HG02763 (cell line): Measurements from ENCODE around the gene MSI2.

Source experiments
- ATAC-seq: cut with Tn5 transposase; IDR thresholded peaks from one replicate; pipeline ENCODE4 v1.9.1; 2021; ENCODE audit warnings: mild to moderate bottlenecking, moderate library complexity; ENCODE audit not compliant: unreplicated experiment

Gene MSI2

DNA sequence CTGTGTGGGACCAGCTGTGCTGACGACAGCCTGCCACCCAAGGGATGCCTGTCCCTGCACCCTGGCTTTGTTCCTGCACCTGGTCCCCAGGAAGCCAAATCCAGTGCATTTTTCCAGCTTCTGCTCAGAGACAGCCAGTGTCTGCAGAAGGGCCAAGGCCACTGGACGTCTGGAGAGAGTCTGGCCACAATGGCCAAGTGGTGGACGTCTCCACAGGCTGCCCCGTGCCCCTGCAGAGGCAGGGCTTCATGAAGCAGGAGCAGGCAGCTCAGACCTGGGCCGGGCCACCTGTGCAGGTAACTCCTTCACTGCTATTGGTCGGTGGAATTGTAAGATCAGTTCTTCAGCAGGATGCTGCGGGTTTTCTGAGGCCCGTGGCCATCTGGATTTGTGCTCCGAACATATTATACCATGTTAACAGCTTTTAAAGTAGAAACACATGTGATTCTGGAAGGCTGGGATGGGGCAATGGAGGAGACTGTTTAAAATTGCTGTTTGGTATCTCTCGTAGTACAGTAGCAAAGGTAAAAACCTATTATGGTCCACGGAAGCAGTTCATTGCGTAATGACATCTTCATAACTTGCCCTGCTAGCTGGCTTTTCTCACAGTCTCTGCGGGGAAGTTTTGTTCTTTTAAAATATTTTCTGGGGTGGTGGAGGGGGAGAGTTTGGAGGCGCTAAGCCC lies 303.5 kb downstream of the MSI2 start:
- no peak for ATAC-seq

- ATAC-seq: no peak
These were observed 304.0 kb downstream of the MSI2 start for GRCh38 chr17:57560319-57560705.

DNA sequence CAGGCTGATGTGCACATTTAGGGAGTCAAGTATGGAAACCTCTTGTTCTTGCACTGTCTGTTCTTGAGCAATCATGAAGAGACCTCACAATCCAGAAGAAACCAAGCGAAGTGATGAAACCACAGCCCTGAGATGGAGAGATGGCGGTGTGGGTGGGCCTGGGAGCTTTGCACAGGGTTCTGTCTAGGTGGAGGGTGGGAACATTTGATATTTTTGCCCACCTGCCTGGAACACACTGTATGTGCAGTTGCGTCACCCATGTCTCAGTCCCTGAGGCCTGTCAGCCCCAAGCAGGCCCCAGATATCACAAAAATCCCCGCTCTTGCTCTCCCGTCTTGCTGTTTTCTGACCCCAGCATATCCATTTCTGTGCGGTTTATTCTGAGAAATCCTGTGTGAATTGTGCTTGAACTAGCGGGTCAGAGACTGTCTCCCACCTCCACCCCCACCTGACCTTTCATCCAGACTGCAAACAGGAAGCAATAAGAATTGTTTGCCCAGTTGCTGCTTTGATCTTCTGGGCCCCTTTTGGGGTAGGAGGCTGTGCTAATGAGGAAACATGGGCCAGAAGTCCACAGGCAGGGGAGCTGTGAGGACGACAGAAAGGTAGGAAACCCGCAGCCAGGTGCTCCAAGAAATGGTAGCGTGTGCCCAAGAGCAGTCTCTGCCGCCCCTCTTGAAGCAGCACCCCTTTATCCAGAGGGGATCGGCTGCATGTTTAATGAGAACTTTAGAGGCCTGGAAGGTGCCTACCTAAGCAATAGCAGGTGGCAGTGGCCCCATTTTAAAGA lies 304.9 kb downstream of the MSI2 start:
- no peak for ATAC-seq

DNA sequence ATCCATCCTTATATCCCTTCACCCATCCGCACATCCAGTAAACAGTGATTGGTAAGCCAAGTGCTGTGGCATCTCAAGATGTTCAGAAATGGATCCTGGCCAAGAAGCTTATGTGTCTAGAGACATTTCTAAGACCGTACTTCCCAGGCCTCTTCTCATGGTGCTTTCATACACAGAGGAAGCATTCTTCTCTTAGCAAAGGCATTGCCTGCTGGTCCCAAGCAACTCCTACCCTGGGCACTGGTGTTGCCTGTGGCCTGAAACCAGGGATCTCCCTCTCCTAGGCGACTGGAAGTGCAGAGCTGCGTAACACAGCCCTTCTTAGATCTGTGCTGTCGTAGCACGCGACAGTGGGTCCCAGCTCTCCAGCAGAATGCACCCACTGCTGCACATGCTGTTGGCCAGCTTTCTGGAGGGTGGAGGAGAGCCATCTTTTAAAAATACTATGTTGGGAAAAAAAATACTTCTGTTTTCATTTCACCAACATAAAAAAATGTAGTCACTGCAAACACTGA lies 305.9 kb downstream of the MSI2 start:
- no peak for ATAC-seq

DNA sequence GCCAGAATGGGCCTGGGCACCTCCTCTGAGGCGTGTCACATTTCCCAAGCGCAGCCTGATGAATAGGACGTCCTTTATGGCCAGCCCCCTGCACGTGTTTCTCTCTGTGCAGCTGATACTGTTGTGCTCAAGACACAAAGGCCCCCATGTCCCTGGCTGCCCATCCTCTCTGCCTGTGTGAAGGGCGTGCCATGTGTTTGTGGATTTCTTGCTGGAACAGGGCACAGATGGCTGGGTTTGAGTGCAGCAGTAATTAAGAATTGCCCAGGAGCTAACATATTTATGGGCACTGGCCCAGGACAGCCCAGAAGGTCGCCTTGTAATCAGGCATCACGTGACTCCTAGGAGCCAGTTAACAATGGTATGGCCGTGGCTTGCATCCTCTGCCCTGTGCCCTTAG lies 307.6 kb downstream of the MSI2 start:
- ATAC-seq: no peak

GRCh38 chr17:57565176-57565575 lies 308.9 kb downstream of the MSI2 start:
- no peak for ATAC-seq

DNA sequence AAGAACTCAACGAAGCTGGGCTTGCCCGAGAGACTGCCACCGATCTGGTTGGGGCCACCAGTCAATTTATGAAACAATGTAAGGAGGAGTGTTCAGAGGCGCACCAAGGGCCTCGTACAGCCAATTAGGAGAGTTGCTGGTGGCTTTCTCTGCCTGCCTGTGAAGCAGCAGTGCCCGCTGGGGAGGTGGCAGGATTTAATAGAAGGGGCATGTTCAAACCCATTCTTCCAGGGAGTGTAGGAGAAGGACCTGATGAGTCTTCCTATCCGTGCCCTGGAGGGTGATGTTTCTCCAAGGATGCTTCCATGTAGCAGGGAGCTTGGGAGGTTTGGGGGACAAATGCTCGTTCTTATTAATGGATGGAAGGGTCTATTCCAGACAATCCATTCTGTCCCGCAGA lies 310.4 kb downstream of the MSI2 start:
- ATAC-seq: no peak

DNA sequence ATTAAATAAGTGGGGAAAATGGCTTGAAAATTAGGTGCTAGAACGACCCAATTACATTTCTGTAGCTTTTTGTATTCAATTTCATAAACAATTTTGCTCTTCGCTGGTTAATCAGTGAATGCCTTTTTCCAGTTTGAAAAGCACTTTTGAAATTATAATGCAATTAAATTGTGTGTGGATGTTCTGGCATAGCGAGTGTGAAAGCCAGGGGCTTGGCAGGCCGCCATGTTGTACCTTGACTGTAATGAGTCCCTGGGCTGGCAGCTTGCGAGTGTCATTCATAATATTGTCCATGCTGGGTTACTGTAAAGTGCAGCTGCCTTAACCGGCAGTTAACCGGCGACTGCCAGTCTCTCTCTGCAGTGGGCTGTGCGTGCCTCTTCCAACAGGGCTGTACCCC lies 310.9 kb downstream of the MSI2 start:
- ATAC-seq: no peak

DNA sequence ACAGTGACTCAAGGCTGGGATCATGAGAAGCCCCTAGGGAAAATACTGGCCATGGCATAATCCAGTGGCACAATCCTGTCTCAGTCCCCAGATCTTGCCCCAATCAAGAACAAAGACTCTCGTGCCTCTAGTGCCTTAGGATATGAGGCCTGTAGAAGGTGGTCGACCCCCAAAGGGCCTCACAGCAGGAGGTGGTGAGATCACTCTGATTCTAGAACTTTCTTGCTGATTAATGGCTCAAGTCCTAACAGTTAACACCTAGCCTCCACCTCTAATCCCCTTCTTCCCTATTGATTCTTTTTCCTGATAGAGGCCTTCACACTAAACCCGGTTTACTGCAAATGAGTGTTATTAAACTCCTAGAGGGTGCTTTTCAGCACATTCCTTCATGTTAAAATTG lies 312.0 kb downstream of the MSI2 start:
- no peak for ATAC-seq

GRCh38 chr17:57569021-57569420 lies 312.7 kb downstream of the MSI2 start:
- no peak for ATAC-seq

- ATAC-seq: no peak
These were observed 313.5 kb downstream of the MSI2 start for GRCh38 chr17:57569853-57570252.

- ATAC-seq: no peak
These were observed 314.5 kb downstream of the MSI2 start for GRCh38 chr17:57570724-57571344.

- no peak for ATAC-seq
These were observed 315.7 kb downstream of the MSI2 start for GRCh38 chr17:57572062-57572461.

- no peak for ATAC-seq
These were observed 316.3 kb downstream of the MSI2 start for GRCh38 chr17:57572600-57572999.

DNA sequence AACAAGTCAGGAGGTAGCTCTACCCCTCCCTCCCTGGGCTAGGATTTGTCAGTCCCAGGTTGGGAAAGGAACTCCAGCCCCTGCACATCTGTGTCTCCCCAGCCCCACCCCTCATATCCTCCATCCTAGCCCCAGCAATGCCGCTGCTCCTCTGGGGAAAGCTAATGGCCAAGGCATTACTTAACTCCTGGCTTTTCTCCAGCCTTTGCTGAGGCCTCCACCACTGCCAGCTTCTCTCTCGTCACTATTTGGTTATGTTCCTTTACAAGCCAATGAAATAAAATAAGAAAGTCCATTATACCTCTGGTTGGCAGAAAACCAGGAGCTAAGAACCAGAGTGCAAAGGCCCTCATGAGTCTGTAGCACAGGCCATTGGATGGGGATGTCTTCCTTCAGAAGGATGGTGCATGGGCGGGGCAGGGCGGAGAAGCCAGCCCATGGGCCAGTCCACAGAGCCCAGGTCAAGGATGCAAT lies 317.8 kb downstream of the MSI2 start:
- no peak for ATAC-seq

DNA sequence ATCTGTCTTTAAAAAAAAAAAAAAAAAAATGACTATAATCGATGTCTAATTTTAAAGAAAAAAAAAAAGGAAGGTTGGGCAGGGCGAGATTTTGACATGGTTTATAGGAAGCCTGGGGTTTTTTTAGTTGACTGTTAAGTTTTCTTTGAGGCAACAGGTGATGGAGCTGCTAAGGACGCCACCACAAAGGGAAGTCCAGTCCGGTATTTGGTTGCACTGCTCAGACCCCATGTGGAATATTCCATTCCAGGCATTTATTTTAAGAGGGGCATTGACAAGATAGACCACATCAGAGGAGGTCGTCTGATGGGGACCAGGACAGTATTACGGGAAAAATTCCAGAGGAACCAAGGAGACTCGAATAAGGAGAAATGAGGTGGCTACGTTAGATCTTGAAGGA lies 320.4 kb downstream of the MSI2 start:
- no peak for ATAC-seq

DNA sequence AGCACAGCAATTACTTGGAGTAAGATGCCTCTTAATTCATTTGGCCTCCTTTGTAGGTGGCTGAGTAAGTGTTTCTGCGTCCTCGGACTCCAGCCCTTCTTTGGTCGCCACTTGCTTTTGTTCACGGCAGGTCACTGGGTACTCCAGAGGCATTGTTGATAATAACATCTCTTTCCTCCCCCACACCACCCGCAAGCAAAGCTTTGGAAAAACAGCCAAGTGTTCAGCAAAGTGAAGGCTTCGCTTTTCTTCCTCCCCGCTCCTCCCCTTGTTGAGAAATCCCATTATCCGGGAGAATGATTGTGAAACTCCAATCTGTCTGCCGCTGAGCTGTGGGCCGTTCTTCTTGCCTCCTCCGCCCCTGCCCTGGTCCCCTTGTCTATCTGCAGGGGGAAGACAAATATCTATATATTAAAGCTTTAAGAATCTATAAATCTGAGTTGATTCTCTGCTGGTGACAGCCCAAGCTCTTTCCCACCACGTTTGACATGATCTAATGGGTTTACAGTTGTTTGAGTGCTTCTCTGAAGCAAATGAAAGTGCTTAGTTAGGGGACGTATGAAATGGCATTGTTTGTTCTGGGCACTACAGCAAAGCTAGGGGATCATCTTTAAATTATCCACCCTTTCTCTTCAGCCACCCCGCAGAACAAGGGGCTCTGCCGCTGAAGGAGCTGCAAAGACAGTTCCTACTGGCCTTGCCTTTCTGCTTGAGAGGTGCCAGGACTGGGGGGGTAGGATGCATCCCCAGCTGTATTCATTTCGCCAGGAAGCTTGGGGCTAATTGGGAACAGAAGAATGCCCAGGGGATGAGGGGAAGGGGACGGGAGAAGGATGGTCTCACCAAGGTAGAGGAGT lies 321.7 kb downstream of the MSI2 start:
- no peak for ATAC-seq

DNA sequence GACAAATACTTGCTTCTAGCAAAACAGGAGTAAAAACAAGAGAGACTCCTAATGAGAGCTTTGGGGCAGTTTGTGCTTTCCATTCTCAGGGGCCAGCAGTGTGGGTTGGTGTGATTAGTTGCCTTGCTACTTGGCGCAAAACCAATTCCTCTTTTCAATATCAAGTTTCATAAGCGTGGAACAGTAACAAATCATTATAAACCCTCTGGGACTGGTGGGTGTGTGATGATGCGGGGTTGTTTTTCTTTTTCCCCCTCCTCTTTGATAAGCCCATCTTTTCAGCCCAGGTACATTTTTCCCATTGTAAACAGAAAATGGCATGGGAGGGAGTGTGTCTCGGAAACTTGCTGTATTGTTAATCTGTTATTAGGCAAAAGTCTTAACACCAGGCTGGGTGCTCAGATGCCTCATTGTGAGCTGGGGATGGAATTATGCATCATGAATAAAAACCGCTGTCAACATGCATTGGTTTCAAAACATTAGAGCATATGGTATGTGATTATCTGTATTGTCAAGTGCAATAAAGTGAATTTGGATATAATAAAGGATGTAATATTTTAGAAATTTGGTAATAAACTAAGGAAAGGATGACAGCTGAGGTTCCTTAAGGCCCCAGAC lies 322.4 kb downstream of the MSI2 start:
- no peak for ATAC-seq

- no peak for ATAC-seq
These were observed 322.9 kb downstream of the MSI2 start for GRCh38 chr17:57579245-57579644.

GRCh38 chr17:57580055-57580739 lies 323.9 kb downstream of the MSI2 start:
- ATAC-seq: no peak
